ENCODE data around the gene HOXD10. TPM values are rescaled to one million over a fixed set of nuclear protein-coding genes. Genes with fewer than 3 reads are reported as not detected.

HOXD10 gene
- total and polyA plus RNA-seq, 9 donors, result 0.38 to 8.1 (median 1.1) TPM

- TF ChIP-seq CTCF (IDR thresholded peaks at IDR 0.05) (no peak), EP300 (IDR thresholded peaks at IDR 0.05) (no peak), POLR2A (IDR thresholded peaks at IDR 0.05) (no peak)
- peaks cover 7% of the 10 kb centered on the region for H3K4me1 ChIP-seq (ENCODE audit: insufficient read depth)
- WGBS, 3 donors, result 10 to 11% (median 10%) methylated on average over 31 of the region's 31 CpGs
- intact Hi-C loops (cut with DNase I), result loop anchor here in 1 of 4 donors (10.0 kb wide), 1 partner anchor 407 kb away; no protein-coding TSS in a partner anchor
- no peaks in the 10 kb centered on the region for H3K9me3 ChIP-seq
- no peak overlapping the region for H3K4me3 ChIP-seq
- no peak overlapping the region for H3K27ac ChIP-seq
- DNase-seq, result no peak
- no peaks in the 10 kb centered on the region for H3K36me3 ChIP-seq
- H3K27me3 ChIP-seq, result peaks cover 18% of the 10 kb centered on the region
Measured at GRCh38 chr2:176091329-176092258, 25.0 kb upstream of the HOXD10 start.

- Histone ChIP-seq H3K9me3 (no peaks in the 10 kb centered on the region), H3K4me1 (ENCODE audit: insufficient read depth) (peaks cover 7% of the 10 kb centered on the region), H3K27ac (no peak within 1 kb of the TSS), H3K27me3 (peaks cover 18% of the 10 kb centered on the region), H3K4me3 (peak within 1 kb of the TSS; percentile 7), H3K36me3 (no peaks in the 10 kb centered on the region)
- no peak for DNase-seq
- TF ChIP-seq CTCF (IDR thresholded peaks at IDR 0.05) (no peak), EP300 (IDR thresholded peaks at IDR 0.05) (no peak), POLR2A (IDR thresholded peaks at IDR 0.05) (no peak)
- WGBS, 3 donors, result 2 to 6% (median 2%) methylated on average over 64 to 95 of the region's 95 CpGs
- intact Hi-C loops (cut with DNase I), result loop anchor here in 1 of 4 donors (10.0 kb wide), 1 partner anchor 408 kb away; no protein-coding TSS in a partner anchor
Measured at GRCh38 chr2:176092270-176093144, 24.1 kb upstream of the HOXD10 start, which contains the start of gene HOXD13. TSS of gene HOXD13 (plus strand) at chr2:176092721. CDS start at chr2:176092891, 170 bp downstream.

- no peak overlapping the region for H3K27ac ChIP-seq
- intact Hi-C loops (cut with DNase I), result loop anchor here in 1 of 4 donors (10.0 kb wide), 1 partner anchor 409 kb away; no protein-coding TSS in a partner anchor
- H3K4me1 ChIP-seq (ENCODE audit: insufficient read depth), result peaks cover 3% of the 10 kb centered on the region
- H3K4me3 ChIP-seq, result peak overlapping the region; percentile 7
- TF ChIP-seq EP300 (IDR thresholded peaks at IDR 0.05) (no peak), POLR2A (IDR thresholded peaks at IDR 0.05) (no peak), CTCF (IDR thresholded peaks at IDR 0.05) (no peak)
- H3K27me3 ChIP-seq, result peaks cover 18% of the 10 kb centered on the region
- H3K9me3 ChIP-seq, result no peaks in the 10 kb centered on the region
- H3K36me3 ChIP-seq, result no peaks in the 10 kb centered on the region
- WGBS, 3 donors, result 4 to 6% (median 6%) methylated on average over 45 to 53 of the region's 53 CpGs
- DNase-seq, result no peak
Measured at GRCh38 chr2:176093145-176093897, 23.3 kb upstream of the HOXD10 start.

Data from ovary (tissue), 9 donors.